Measurements from ENCODE around the gene ROCK1.

The ROCK1 gene

DNA sequence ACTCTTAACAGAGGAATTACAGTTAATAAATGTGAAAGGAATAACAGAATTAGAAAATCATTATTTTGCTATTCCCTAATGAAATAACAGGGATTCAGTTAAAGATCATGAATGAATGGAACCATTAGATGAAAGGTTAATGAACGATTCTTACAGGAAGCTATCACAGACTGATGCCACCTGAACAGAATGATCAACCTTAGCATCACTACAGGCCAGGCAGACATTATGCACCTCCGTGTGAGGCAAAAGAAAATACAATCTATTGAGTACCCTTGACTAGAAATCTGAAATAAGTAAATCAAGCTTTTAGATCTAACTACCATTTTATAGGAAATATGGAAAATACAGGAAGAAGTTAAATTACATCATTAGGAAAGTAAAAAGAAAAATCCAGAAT is 10.4 kb downstream of the ROCK1 start:
- no peak for DNase-seq

DNA sequence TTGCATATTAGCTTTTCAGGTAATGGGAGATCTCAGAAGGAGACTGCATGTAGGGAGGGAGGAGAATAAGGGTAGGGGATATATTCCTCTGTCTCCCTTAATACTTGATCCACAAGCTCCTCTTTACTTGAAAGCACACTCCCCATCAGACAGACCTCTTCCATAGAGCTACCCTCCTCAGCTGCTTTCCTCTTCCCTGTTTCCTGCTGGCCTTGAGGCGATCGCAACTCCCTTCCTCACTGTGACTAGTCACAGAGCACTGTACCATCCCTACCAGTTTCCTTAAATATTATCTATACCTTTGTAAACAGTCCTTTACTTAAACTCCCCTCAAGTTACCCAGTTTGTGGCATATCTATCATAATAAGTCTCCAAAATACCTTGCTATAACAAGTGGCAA is 10.9 kb downstream of the ROCK1 start:
- no peak for DNase-seq

DNA sequence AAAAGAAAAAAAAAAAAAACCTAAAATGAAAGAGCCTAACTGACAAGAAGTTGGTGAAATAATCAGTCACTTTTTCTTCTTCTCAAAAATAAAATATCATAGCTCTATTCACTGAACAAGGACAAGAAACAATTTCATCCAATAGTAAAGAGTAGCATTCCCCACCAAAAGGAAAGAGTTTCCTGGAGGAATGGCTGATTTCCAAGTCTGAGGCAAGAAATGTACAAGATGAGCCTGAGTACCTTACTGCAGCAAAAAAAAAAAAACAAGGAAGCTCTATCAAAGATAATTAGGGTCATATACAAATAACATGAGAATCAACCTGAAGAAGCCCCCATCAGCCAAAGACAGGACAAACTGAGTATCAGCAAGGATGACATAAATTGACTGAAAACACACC is 11.5 kb downstream of the ROCK1 start:
- no peak for DNase-seq

DNA sequence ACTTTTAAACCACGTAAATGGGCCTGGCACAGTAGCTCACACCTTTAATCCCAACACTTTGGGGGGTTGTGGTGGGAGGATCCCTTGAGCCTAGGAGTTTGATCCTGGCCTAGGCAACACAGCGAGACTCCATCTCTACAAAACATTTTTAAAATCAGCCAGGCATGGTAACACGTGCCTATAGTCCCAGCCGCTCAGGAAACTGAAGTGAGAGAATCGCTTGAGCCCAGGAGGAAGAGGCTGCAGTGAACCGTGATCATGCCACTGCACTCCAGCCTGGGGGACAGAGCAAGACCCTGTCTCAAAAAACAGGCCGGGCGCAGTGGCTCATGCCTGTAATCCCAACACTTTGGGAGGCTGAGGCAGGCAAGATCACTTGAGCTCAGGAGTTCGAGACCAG is 12.2 kb downstream of the ROCK1 start:
- DNase-seq, result no peak

DNA sequence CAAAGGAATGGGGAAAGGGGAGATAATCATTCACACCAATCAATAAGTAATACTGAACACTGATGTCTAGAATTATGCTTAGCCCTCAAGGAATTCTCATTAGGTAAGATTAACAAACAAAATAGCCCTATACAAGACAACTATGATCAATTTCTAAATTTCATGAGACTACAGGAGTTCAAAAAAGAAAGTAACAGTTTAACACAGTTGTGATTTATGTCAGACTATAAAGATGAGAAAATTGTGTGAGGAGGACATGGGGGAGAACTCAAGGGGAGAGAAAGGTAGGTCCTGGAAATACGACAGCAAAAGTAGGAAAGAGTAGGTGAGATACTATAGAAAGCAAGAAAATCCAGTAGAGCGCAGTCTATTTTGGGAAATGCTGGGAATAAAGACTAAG is 14.9 kb downstream of the ROCK1 start:
- no peak for DNase-seq

DNA sequence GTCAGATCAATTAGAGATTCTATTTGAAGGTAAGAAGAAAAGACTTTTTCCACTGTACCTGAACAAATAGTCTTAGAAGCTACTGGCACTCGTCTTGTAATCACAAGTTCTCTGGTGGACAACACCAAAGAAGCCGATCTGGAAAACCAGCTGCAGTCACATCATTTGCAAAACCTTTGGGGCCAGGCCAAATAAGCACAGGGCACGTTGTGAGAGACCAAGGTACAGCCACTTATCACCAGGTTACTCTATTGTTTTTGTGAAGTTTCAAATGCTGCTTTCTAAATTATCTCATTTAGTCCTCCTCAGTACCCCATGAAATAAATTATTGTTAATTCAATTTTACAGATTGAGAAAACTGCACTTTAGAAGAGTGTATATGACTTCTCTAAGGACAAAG is 18.5 kb downstream of the ROCK1 start:
- no peak for DNase-seq

DNA sequence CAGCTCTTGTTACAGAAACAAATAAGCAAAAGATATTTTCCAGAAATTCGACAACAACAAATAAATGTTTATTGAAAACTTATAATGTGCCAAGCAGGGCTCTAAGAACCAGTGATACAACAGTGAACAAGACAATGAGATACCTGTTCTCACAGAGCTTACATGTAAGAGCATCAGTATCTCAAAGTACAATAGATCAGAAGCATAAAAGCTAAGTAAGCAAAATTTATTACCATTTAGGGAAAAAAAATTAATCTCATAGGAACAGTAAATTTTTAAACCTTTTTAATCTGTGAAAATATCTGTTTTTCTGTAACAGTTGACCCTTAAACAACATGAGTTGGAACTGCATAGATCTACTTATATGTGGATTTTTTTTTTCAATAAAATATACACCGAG is 20.9 kb downstream of the ROCK1 start:
- no peak for DNase-seq

DNA sequence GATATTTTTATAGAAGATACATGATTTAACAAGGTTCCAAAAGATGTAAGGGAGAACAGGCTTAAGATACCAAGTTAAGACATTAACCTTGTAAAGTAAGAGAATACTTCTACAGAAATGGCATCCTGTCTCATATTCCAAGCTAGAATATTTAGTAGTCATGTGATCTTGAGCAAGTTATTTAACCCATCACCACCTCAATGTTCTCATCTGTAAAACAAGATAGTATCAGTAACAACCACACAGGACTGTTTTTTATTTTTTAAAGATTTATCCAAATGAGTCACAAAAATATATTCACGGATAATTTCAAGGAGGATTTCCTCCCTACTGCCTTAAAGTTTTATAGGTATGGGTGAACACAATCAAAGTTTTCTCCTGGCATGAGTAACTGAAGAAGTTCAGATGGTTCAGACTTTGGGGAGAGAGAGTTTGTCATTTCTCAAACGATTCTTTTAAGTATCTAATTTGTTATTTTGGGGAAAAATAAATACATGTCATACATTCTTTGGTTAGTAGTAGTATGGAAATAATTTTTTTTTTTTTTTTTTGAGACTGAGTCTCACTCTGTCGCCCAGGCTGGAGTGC is 25.9 kb downstream of the ROCK1 start:
- no peak for DNase-seq

DNA sequence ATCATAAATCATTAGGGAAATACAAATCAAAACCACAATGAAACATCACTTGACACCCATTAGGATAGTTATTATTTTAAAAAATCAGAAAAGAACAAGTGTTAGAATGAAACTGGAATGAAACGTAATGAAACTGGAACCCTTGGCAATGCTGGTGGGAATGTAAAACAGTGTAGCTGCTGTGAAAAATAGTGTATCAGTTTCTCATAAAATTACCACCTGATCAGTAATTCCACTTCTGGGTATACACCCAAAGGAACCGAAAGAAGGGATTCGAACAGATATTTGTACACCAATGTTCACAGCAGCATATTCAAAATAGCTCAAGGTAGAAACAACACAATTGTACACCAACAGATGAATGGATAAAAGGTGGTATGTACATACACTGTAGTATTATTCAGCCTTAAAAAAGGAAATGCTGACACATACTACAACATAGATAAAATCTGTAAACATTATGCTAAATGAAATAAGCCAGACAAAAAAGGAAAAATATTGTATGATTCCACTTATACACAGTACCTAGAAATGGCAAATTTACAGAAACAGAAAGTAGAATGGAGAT is 27.0 kb downstream of the ROCK1 start:
- no peak for DNase-seq

DNA sequence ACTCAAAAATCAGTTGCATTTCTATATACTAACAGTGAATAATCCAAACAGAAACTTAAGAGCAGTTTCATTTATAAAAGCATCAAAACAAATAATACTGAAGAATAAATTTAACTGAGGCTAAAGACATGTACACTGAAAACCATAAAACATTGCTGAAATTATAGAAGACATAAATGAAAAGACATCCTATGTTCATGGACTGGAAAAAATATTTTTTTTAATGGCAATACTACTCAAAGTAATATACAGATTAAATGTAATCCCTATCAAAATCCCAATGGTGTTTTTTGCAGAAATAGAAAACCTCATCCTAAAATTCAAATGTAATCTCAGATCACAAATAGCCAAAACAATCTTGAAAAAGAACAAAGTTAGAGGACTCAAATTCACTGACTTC is 28.6 kb downstream of the ROCK1 start:
- DNase-seq, result no peak

DNA sequence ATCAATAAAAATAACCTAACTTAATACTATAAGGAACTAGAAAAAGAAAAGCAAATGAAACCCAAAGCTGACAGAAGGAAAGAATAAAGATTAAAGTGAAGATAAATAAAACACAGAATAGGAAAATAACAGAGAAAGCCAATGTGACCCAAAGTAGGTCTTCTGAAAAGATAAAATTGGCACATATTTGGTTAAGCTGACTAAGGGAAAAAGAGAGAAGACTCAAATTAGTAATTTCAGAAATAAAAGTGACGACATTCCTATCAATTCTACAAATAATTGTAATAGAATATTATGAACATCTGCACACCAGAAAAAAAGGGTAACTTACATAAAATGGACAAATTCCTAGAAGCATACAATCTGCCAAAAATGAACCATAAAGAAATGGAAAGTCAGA is 30.2 kb downstream of the ROCK1 start:
- no peak for DNase-seq

DNA sequence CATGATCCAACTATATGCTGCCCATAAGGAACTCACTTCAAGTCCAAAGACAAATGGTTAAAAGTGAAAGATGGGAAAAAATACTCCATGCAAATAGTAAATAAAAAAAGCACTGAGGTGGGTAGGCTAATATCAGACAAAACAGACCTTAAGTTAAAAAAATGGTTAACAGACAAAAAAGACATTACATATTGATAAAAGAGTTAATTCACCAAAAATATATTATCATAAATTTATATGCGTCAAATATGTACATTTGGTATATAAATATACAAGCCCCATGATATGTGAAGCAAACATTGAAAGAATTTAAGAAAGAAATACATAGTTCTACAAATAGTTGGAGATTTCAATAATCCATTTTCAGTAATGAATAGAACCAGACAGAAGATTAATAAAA is 31.0 kb downstream of the ROCK1 start:
- no peak for DNase-seq

DNA sequence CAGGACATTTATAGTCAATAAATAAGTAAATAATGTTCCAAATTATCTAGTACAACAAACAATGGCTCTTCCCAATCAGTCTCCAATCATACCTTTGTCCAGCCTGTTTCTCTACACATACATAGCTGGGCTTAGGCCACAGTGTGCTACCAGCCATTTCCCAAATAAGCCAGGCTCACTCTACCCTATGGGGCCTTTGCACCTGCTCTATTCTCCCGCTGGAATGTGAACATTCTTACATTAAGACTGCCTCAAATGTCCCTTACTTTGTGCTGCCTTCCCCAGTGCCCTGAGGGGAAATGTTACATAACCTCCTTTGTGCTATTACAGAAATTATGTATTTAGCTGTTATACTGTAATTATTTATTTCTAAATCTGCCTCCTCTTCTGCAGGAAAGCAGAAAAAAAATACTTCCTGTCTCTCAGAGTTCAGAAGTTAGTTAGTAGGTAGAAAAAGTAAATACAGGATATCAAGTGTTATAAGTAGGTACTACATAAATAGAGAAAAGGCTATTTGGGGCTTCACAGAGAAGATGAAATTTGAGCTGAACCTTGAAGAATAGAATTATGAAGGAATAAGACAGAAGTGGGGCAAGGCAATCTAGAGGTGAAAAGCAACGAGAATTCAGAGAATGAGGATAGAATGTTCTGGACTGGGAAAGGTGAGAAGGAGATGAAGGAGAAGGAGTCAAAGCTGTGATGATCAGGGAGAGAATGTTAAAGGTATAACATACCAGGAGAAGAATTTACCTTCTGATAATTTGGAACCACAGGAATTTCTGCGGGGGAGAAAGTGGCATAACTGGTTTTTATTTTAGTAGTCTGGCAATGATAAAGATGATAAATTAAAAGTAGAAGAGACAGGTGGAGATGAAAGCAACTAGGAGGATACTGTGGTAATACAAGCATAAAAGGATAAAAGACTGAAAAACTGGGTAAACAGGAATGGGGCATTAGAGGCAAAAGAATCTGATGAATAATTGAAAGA is 37.0 kb downstream of the ROCK1 start:
- no peak for DNase-seq

DNA sequence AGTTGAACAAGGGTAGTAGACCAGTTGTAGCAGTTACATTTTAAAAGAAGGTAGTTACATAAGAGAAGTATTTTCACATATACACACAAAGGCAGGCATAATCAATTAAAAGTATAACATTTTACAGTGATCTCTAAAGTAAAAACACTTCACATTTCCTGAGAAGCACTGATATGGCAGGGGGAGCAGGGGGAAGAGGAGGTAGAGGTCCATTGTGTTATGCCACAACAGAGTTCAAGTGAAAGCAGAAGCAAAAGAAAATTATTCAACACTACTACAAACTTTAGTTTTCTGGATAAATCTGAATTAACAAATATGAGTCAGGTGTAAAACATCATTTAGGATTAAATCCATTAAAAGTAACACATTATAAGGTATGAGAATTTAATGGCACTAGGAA is 38.4 kb downstream of the ROCK1 start:
- DNase-seq, result no peak

DNA sequence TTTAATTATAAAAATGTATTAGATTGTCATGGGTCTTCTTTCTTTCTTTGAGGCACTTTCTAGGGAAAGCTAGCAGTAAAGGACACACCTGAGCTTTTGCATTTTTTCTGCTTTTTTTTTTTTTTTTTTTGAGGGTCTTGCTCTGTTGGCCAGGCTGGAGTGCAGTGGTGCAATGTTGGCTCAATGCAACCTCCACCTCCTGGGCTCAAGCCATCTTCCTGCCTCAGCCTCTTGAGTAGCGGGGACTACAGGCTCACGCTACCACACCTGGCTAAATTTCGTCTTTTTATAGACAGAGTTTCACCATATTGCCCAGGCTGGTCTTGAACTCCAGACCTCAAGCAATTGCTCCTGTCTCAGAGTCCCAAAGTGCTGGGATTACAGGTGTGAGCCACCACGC is 40.5 kb downstream of the ROCK1 start:
- no peak for DNase-seq

DNA sequence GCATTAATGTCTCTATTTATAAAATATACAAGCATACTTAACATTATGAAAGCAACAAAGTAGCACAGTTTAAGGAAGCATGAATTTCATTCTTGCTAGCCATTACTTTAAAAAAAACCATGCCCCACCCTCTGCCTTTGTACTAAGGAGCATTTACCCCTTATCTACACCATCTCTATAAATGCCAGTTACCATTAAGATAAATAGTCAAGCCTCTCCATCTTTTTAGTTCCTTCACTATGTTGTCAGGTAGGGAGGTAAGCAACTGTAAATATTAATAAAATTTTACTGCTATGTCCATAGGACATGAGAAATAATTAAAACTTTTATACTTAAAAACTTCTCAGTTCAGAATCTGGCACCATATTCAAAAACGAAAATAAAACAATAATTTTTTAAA is 42.1 kb downstream of the ROCK1 start:
- DNase-seq, result no peak

DNA sequence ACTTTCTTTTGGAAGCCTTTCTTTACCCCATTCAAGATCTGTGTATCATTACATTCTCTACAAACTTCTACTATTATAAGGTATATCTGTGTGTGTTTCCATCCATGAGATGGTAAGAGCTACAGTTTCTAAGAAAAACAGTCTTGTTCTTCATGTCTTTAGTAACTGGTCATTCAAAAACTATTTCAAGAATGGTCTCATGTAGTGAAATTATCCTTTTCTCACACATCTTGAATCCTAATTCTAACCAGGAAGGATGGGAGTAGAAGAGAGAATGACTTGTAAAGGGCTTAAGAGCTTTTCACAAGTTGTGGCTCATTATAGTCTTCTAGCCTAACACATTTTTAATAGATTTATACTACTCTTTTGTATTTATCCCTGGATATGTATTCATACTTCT is 47.3 kb downstream of the ROCK1 start:
- DNase-seq, result no peak

DNA sequence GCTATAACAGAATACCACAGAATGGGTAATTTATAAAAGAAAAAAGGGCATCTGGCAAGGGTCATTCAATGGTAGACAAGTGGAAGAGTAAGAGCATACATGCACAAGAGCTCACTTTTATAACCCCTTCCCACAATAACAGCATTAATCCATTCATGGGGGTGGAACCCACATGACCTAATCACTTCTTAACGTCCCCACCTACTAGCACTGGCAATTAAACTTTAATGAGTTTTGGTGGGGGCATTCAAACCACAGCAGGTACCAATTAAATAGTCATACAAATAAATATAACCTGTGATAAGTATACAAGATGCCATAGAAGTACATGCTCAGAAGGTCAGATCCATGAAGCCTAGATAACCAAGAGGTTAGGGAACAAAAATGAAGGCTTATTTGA is 48.6 kb downstream of the ROCK1 start:
- no peak for DNase-seq

DNA sequence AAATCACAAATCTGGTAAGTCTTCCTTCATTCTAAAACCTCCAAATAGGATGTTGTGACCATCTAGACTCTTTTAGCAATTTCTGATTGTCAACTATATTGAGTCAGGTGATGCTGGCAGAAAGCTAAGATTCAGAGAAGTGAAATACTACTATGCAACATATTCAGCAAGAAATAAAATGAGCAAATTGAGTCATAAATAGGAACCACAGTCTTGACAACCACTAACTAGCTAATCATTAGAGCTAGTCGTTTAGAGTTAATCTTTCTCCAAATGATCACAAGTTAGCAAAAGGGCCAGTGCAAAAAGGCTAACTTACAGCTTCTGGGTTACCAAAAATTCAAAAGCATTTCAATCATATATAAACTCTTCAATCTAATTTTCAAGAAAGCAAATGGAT is 54.5 kb downstream of the ROCK1 start:
- no peak for DNase-seq

DNA sequence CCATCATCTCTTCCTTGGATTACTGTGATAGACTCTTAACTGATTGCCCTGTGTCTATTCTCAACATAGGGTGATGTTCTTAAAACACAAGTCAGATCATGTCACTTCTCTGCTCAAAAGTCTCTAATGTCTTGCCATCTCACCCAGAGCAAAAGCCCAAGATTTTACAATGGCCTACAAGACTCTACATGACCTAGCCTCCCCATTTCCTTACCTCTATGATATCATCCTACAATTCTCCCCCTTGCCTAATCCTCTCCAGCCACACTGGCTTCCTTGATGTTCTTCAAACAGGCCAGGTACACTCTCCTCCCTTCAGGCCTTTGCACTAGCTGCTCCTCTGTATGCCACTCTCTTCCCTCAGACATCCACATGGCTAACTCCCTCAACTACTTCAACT is 55.1 kb downstream of the ROCK1 start:
- no peak for DNase-seq

DNA sequence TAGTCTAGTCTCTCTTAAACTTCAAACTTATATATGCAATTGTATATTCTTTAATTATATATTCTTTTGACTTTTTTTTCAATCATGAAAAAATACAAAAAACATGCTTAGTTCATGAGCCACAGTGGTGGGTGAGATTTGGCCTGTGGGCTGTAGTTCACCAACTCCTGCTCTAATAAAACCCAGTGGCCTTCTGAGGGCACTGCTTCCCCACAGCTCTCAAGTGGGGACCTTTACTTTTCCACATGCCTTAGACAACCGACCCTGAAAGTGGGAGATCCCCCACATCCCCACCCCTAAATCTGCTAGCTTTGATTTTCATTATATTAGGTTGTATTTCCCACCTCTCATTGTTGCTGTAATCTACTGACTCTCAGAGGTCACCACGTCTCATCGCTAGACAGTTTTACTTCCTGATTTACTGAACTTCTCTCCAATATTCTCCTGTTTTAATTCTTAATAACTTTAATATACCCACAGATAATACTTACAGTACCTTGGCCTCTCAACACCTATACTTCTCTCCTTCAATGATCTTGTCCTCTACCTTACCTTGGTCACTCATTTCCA is 57.3 kb downstream of the ROCK1 start:
- DNase-seq, result no peak

DNA sequence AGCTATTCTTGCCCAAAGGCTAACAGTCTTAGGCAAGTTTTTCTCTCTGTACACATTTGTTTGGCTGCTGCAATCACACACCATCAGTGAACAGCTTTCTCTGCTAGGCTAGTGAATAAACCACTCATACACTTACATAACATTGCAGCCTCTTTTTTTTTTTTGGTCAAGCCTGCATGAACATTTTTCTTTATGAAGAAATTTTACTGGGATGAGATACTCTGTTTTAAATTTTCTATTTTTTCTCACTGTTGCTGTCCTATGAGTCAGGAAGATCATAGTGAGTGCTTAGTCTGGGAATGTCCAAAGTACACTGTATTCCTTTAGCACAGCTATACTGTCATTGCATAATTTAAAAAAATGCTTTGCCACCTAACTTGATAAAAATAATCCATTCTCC is 58.5 kb downstream of the ROCK1 start:
- DNase-seq, result no peak

DNA sequence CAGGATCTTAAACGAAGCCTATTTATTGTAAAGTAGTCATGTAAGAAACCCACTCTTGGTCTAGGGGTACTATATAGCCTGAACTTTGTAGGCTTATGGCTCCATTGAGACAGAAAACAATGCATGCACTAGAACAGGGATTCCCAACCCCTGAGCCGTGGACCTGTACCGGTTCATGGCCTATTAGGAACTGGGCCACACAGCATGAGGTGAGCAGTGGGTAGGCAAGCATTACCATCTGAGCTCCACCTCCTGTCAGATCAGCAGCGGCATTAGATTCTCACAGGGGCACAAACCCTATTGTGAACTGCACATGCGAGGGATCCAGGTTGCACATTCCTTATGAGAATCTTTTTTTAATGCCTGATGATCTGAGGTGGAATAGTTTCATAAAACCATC is 59.2 kb downstream of the ROCK1 start:
- no peak for DNase-seq

DNA sequence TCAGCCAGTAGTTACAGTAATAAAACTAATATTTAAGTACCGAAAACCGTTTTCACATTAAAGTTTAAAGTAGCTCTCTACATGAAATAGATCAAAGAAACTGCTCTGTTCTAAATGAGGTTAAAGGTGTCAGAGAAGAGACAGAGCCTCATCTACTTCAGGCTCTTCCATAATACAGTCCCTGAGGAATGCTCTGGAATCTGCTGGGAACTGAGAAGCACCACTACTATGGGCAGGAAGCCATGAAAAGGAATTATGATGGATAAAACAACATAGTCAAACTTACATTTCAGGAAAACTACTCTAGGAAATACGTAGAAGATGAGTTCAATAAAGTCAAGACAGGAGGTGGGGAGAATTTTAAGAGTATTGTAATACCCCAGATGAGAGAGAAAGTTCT is 60.0 kb downstream of the ROCK1 start:
- DNase-seq, result no peak

All from 8988T (cell line).